K562 (cell line): ENCODE data around the gene ZNF648. TPM values are rescaled to one million over a fixed set of nuclear protein-coding genes. Genes with fewer than 3 reads are reported as not detected.

Experiments used
- ATF1 ChIP-seq, 2 experiments: fragments of 450-650 bp in 1 of 2; IDR thresholded peaks; 2 replicates each; pipeline ENCODE4 v1.6.1; 2016; ENCODE audit warnings: missing compliant biosample characterization in 1 of 2, missing genetic modification characterization in 1 of 2
- CBX5 ChIP-seq: IDR thresholded peaks from 2 replicates; pipeline ENCODE4 v1.6.1; 2014; ENCODE audit warnings: low read depth, borderline replicate concordance
- EGR1 ChIP-seq: fragments of 450-650 bp; conservative IDR thresholded peaks from 2 replicates; pipeline ENCODE4 v1.6.1; 2017; ENCODE audit warnings: mild to moderate bottlenecking
- FOSL1 ChIP-seq: fragments of 200-800 bp; sonication (Bioruptor generic); conservative IDR thresholded peaks from 2 replicates; pipeline ENCODE4 v1.6.1; 2016; ENCODE audit warnings: missing genetic modification characterization, missing compliant biosample characterization
- FOXM1 ChIP-seq, 2 experiments: fragments of 450-650 bp in 1 of 2; sonication (generic) in 1 of 2; formaldehyde crosslinking in 1 of 2; IDR thresholded peaks; 2 replicates each; pipeline versions ENCODE4 v1.6.1 to v1.9.0; 2017 to 2022; ENCODE audit warnings: low read depth in 2 of 2, mild to moderate bottlenecking in 2 of 2, missing genetic modification reagents in 1 of 2, moderate library complexity in 1 of 2
- GABPA ChIP-seq: fragments of 200-800 bp; sonication (Bioruptor generic); conservative IDR thresholded peaks from 2 replicates; pipeline ENCODE4 v1.6.1; 2016; ENCODE audit warnings: low read depth, missing genetic modification characterization, missing compliant biosample characterization
- HSF4 ChIP-seq: fragments of 250-450 bp; sonication (Bioruptor Pico); IDR thresholded peaks from 2 replicates; pipeline ENCODE4 v2.1.2; 2022; ENCODE audit warnings: mild to moderate bottlenecking, moderate library complexity, borderline replicate concordance
- IFI16 ChIP-seq: fragments of 250-450 bp; sonication (Bioruptor Pico); IDR thresholded peaks from 2 replicates; pipeline ENCODE4 v2.1.2; 2022; ENCODE audit warnings: mild to moderate bottlenecking, inconsistent platforms
- IRF2 ChIP-seq: sonication (generic); formaldehyde crosslinking; IDR thresholded peaks from 2 replicates; pipeline ENCODE4 v1.8.1; 2022; ENCODE audit warnings: mild to moderate bottlenecking, missing genetic modification reagents
- KDM2B ChIP-seq: fragments of 250-450 bp; sonication (Bioruptor Pico); IDR thresholded peaks from 2 replicates; pipeline ENCODE4 v1.8.0; 2021; ENCODE audit warnings: mild to moderate bottlenecking, moderate library complexity
- NR3C1 ChIP-seq: sonication (generic); formaldehyde crosslinking; IDR thresholded peaks from 2 replicates; pipeline ENCODE4 v1.8.1; 2022; ENCODE audit warnings: missing genetic modification reagents
- RFX7 ChIP-seq: fragments of 250-450 bp; sonication (Bioruptor Pico); IDR thresholded peaks from 2 replicates; pipeline ENCODE4 v1.5.1; 2021; ENCODE audit warnings: mild to moderate bottlenecking
- SP1 ChIP-seq: sonication (generic); formaldehyde crosslinking; IDR thresholded peaks from 2 replicates; pipeline ENCODE4 v1.8.1; 2022; ENCODE audit warnings: mild to moderate bottlenecking, missing genetic modification reagents
- STAG1 ChIP-seq: sonication (generic); formaldehyde crosslinking; IDR thresholded peaks from 2 replicates; pipeline ENCODE4 v1.5.0; 2020; ENCODE audit warnings: missing genetic modification reagents, borderline replicate concordance
- SUPT5H ChIP-seq: fragments of 450-650 bp; IDR thresholded peaks from 2 replicates; pipeline ENCODE4 v1.6.1; 2016
- TARDBP ChIP-seq: fragments of 450-650 bp; IDR thresholded peaks from 2 replicates; pipeline ENCODE4 v1.6.1; 2016
- ZBED1 ChIP-seq: IDR thresholded peaks from 2 replicates; pipeline ENCODE4 v1.6.1; 2014
- ZNF253 ChIP-seq: fragments of 250-450 bp; sonication (Bioruptor Pico); conservative IDR thresholded peaks from 2 replicates; pipeline ENCODE4 v1.6.1; 2021; ENCODE audit warnings: mild to moderate bottlenecking
- polyA plus RNA-seq, 8 experiments: library from polyadenylated mRNA; depleted of rRNA in 4 of 8; stranded (reverse) in 5 of 8; unstranded in 3 of 8; fragments of >200 nt; fragmentation: Nextera tagmentation in 2 of 8; fragmentation: Illumina TruSeq in 1 of 8; extraction: Ambion mirVana in 2 of 8; extraction: Trizol in 1 of 8; gene quantifications; 2 replicates each; pipeline versions ENCODE4 v1.2.1 to v1.2.3, GENCODE V29; 2011 to 2014; ENCODE audit warnings: inconsistent platforms in 1 of 8, missing spikeins in 1 of 8
- total RNA-seq, 7 experiments: library from RNA; depleted of rRNA in 6 of 7; stranded (reverse); fragments of >200 nt in 6 of 7; fragmentation: Illumina TruSeq in 2 of 7; extraction: Trizol in 2 of 7; gene quantifications; 2 replicates each; pipeline versions ENCODE4 v1.2.1 to v1.2.3, GENCODE V29; 2011 to 2021; ENCODE audit warnings: low replicate concordance in 1 of 7
- TF ChIP-seq, protein P1 (sequence below): fragments of 450-650 bp; IDR thresholded peaks from 2 replicates; pipeline ENCODE4 v1.6.1; 2016; ENCODE audit warnings: antibody characterized with exemption
- TF ChIP-seq, protein P2 (sequence below): sonication (generic); formaldehyde crosslinking; IDR thresholded peaks from 2 replicates; pipeline ENCODE4 v1.8.1; 2022; ENCODE audit warnings: missing genetic modification reagents
- TF ChIP-seq, protein P3 (sequence below), 3 experiments: IDR thresholded peaks in 2 of 3; conservative IDR thresholded peaks in 1 of 3; 2 replicates each; pipeline ENCODE4 v1.5.1; 2011 to 2012; ENCODE audit warnings: low read length in 3 of 3, mild to moderate bottlenecking in 3 of 3, control low read depth in 2 of 3, improper control_type of control experiment in 1 of 3, inconsistent platforms in 1 of 3, low read depth in 1 of 3, mixed read lengths in 1 of 3, moderate library complexity in 1 of 3; ENCODE audit not compliant: insufficient read depth in 2 of 3

The ZNF648 gene
- total and polyA plus RNA-seq, 9 of the 15 experiments (the other 6 are each of a cell fraction or from before 2014, with no cell fraction given): 0.06 to 0.27 (median 0.18) TPM; not detected in 2

DNA sequence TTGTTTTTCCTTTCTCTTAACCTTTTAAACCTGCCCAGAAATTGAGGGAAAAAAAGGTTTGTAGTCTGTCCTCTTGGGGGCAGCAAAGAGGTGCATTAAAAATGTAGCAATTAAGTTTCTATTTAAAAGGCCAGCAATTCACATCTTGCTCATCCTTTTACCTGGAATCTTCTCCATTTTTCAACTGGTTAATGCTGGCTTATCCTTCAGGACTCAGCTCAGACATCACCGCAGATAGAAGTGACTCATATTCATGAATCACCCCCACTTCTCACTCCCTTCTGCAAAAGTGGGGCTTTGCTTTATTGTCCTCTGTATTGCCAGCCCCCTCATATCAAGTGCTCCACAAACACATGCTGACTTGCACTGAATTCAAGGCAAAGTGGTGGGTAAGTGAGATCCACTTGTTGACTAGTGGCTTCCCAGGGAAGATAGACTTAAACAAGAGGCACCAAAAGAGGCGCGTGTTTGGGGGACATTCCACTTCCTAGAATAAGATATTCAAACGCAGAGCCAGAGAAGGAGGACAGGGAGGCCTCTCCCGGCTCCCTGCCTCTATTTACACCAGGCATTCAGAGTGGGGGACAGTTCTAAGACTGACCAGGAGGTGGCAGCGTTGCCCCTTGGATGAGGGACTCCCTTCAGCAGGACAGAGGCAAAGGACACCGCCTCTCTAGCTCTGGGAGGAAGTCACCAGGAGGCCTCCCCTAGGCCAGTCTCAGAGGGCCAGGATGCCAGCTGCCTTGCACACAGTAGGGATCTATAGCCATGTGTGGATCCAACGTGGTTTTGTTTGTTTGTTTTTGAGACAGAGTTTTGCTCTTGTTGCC is 23.2 kb upstream of the ZNF648 start (continued):
- TF ChIP-seq IFI16 (no peak), IRF2 (CRISPR knock-in tag) (no peak), GABPA (tag) (no peak), ZBED1 (no peak), STAG1 (CRISPR knock-in tag) (peak; percentile 97), TARDBP (0 out of 2 replicates have a peak, but pooled peaks have one; percentile 18), SP1 (peak; percentile 21; the same call in 1 of the 2 replicates), NR3C1 (no peak), SUPT5H (no peak), RFX7 (CRISPR knock-in tag) (no peak), FOXM1 (IDR thresholded peaks at IDR 0.05; ENCODE audit: low read depth) (no peak), FOXM1 (CRISPR knock-in tag; IDR thresholded peaks at IDR 0.05; ENCODE audit: low read depth) (no peak), ZNF253 (CRISPR knock-in tag) (no peak), EGR1 (no peak), KDM2B (CRISPR knock-in tag) (no peak), FOSL1 (peak; percentile 45), ATF1 (CRISPR knock-in tag; IDR thresholded peaks at IDR 0.05) (no peak), ATF1 (tag; IDR thresholded peaks at IDR 0.05) (peak; percentile 32; the same call in 1 of the 2 replicates), HSF4 (CRISPR knock-in tag) (no peak), CBX5 (no peak)
- TF ChIP-seq, protein P1, sequence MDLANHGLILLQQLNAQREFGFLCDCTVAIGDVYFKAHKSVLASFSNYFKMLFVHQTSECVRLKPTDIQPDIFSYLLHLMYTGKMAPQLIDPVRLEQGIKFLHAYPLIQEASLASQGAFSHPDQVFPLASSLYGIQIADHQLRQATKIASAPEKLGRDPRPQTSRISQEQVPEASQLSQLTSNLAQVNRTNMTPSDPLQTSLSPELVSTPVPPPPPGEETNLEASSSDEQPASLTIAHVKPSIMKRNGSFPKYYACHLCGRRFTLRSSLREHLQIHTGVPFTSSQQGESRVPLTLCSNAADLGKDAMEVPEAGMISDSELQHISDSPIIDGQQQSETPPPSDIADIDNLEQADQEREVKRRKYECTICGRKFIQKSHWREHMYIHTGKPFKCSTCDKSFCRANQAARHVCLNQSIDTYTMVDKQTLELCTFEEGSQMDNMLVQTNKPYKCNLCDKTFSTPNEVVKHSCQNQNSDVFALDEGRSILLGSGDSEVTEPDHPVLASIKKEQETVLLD: no peak
- TF ChIP-seq, protein P2, sequence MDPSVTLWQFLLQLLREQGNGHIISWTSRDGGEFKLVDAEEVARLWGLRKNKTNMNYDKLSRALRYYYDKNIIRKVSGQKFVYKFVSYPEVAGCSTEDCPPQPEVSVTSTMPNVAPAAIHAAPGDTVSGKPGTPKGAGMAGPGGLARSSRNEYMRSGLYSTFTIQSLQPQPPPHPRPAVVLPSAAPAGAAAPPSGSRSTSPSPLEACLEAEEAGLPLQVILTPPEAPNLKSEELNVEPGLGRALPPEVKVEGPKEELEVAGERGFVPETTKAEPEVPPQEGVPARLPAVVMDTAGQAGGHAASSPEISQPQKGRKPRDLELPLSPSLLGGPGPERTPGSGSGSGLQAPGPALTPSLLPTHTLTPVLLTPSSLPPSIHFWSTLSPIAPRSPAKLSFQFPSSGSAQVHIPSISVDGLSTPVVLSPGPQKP (CRISPR knock-in tag): no peak
- TF ChIP-seq, protein P3, sequence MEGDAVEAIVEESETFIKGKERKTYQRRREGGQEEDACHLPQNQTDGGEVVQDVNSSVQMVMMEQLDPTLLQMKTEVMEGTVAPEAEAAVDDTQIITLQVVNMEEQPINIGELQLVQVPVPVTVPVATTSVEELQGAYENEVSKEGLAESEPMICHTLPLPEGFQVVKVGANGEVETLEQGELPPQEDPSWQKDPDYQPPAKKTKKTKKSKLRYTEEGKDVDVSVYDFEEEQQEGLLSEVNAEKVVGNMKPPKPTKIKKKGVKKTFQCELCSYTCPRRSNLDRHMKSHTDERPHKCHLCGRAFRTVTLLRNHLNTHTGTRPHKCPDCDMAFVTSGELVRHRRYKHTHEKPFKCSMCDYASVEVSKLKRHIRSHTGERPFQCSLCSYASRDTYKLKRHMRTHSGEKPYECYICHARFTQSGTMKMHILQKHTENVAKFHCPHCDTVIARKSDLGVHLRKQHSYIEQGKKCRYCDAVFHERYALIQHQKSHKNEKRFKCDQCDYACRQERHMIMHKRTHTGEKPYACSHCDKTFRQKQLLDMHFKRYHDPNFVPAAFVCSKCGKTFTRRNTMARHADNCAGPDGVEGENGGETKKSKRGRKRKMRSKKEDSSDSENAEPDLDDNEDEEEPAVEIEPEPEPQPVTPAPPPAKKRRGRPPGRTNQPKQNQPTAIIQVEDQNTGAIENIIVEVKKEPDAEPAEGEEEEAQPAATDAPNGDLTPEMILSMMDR (IDR thresholded peaks at IDR 0.05 in 2 of 3, conservative IDR thresholded peaks at IDR 0.05 in 1 of 3; ENCODE audit: insufficient read depth in 2 of 3, low read depth in 1 of 3, low read length in 3 of 3): peak; percentile 90 to 97 (median 95)
